ENCODE measurements around the gene FOXB2. TPM values are rescaled to one million over a fixed set of nuclear protein-coding genes. Genes with fewer than 3 reads are reported as not detected.

FOXB2 gene
- total RNA-seq, 3 donors from 2014 or later: not detected

DNA sequence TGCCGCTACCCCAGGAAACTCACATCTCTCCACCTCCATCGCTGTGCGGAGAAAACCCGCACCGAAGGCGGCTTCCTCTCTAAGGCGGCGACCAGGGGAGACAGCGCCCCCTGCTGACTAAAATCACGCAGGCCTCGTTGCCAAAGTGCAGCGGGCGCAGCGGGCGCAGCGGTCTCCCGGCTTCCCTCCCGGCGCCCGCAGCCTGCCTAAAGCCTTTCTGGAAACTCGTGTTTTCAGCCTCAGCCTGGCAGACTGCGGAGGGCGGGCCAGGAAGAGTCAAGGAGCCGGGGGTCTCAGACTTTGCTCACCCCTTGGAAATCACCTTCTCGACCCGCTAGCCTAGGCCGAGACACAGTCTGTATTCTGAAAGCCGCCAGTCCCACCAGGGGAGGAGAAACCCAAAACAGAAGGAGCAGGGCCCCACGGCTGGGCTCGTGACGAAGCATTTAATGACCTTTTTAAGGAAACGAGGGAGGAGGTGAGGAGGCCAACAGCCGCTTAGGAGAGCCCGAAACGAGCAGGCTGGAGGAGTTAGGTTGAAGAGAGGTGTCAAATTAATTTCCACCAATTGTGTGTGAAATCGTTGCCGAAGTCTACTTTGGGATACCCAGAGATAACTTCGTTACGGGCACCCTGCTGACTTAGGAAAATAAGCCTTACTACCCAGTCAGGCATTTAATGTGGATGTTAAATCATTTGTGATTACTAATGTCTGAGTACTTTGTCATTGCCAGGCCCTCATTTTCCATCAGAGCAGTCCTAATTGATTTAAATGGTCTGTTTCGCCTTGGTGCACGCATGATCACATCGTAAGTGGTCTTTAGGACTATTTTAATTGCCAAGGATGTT is 7.3 kb upstream of the FOXB2 start:
- Histone ChIP-seq H3K27me3 (peaks cover 3 to 72% of the 10 kb centered on the region in 2 donors), H3K36me3 (no peaks in the 10 kb centered on the region), H3K4me1 (no peaks in the 10 kb centered on the region), H3K4me3 (peak overlapping the region in 1 of 3 donors; percentile 6), H3K9me3 (no peaks in the 10 kb centered on the region), H3K27ac (no peak overlapping the region)
- no peak for TF ChIP-seq POLR2A (IDR thresholded peaks at IDR 0.05)
- TF ChIP-seq POLR2AphosphoS5 (IDR thresholded peaks at IDR 0.05): no peak
- TF ChIP-seq, protein P1, sequence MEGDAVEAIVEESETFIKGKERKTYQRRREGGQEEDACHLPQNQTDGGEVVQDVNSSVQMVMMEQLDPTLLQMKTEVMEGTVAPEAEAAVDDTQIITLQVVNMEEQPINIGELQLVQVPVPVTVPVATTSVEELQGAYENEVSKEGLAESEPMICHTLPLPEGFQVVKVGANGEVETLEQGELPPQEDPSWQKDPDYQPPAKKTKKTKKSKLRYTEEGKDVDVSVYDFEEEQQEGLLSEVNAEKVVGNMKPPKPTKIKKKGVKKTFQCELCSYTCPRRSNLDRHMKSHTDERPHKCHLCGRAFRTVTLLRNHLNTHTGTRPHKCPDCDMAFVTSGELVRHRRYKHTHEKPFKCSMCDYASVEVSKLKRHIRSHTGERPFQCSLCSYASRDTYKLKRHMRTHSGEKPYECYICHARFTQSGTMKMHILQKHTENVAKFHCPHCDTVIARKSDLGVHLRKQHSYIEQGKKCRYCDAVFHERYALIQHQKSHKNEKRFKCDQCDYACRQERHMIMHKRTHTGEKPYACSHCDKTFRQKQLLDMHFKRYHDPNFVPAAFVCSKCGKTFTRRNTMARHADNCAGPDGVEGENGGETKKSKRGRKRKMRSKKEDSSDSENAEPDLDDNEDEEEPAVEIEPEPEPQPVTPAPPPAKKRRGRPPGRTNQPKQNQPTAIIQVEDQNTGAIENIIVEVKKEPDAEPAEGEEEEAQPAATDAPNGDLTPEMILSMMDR (IDR thresholded peaks at IDR 0.05): peak; percentile 10 to 45 (median 30)
- DNase-seq (ENCODE audit: low spot score in 2 of 2): peak in 1 of 2 donors; percentile 62
- intact Hi-C loops (cut with DNase I; ENCODE audit: low total_unique reads): loop anchor here (2.0 kb wide), 1 partner anchor 33 kb away; no protein-coding TSS in a partner anchor

DNA sequence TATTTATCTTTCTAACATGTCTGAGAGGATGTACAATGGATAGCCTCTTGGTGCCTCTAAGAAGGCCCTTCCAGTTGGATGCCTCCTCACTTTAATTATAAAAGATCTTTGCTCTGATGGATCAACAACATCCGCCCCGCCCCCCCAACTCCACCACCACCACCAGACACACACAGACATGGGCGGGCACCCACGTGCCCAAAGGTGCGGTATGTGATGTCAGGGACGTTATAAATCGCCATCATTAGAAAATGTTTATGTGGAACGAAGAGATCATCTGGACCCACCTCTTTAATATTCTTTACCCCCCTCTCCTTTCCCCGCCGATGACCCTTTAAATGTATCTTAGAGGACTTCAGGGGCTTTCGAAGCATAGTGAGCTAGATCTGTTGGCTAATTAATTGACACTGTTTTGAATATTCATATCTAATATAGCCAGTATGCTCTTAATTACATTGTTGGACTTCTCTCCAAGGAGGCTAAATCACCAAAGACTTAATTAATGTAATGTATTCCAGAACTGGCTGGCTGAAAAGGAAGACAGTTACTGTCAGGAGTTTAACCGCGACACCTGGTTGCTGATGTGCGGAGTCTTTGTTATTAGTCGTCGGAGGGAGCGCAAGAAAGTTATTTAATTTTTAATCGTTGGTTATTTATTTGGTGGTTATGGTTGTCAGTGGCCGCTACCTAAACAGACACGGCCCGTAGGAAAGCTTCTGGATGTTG is 6.1 kb upstream of the FOXB2 start:
- intact Hi-C loops (cut with DNase I; ENCODE audit: low total_unique reads): no loop called here
- no peak for DNase-seq (ENCODE audit: low spot score in 2 of 2)
- Histone ChIP-seq H3K36me3 (no peaks in the 10 kb centered on the region), H3K27me3 (peaks cover 5 to 84% of the 10 kb centered on the region in 2 donors), H3K4me3 (no peak overlapping the region), H3K27ac (no peak overlapping the region), H3K4me1 (peaks cover 0 to 4% of the 10 kb centered on the region in 2 donors), H3K9me3 (no peaks in the 10 kb centered on the region)
- TF ChIP-seq POLR2A (IDR thresholded peaks at IDR 0.05) (no peak), POLR2AphosphoS5 (IDR thresholded peaks at IDR 0.05) (no peak)
- TF ChIP-seq, protein P1 (IDR thresholded peaks at IDR 0.05): no peak

DNA sequence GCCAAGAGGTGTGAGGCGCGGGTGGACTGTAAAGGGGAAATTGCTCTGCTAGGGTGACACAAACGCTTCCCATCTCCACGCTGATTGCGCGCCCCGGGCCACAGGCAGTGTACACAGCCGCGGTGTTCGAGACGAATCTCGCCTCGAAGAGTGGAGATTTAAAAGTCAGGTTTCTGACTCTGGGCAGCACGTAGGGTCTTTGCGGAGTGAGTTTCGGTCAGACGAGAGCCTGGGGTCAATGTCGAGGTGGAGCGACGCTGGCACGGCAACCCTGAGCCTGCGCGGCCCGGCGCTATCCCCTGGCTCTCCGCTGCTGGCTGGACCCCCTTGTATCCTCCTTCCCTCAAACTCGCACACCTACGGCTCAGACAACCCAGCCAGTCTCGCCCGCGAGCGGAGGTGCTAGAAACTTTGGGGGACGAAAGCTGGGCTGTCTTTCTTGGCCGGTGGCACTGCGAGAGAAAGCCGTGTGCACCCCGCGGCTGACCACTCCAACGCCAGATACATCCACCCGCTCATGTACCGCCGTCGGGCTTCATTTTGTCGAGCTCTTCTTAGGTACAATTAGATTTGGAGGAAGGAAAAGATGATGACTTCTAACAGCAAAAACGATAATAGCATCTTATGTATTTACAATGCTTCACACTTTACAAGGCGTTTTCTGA is 5.4 kb upstream of the FOXB2 start:
- H3K4me3 ChIP-seq: peak overlapping the region in 1 of 3 donors; percentile 19
- H3K9me3 ChIP-seq: no peaks in the 10 kb centered on the region
- H3K36me3 ChIP-seq: no peaks in the 10 kb centered on the region
- intact Hi-C loops (cut with DNase I; ENCODE audit: low total_unique reads): no loop called here
- H3K27ac ChIP-seq: no peak overlapping the region
- peaks cover 0 to 5% of the 10 kb centered on the region in 2 donors for H3K4me1 ChIP-seq
- DNase-seq (ENCODE audit: low spot score in 2 of 2): no peak
- TF ChIP-seq POLR2AphosphoS5 (IDR thresholded peaks at IDR 0.05) (no peak), POLR2A (IDR thresholded peaks at IDR 0.05) (no peak)
- TF ChIP-seq, protein P1 (IDR thresholded peaks at IDR 0.05): no peak
- H3K27me3 ChIP-seq: peaks cover 6 to 91% of the 10 kb centered on the region in 2 donors

DNA sequence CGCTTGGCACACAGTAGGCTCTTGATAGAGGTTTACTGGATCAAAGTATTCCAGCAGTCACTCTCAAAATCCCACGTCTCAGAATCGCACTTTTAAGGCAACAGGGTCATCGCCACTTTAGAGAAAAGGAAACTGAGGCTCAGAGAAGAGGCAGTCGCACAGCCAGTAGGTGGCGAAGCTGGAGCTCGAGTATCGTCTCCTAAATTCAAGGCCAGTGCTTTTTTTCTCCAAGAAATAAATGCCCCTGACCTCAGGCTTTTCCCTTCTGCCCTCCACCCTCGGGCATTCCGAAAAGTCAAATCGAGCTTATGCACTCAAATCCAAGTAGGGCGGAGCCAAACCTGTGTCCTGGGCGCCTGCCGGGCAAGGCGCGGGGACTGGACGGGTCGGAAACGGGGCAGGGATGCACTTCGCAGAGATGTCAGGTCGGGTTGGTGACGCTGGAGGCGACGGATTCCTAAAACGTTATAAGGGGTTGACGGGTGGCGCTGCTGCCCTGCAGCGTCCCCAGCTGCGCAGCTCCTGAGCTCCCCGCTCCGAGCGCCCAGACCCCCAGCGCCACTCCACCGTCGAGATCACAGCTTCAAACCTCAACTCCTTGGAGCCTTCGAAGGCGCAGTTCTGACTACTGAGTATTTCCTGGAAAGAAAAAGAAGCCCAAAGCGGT is 4.7 kb upstream of the FOXB2 start:
- no peaks in the 10 kb centered on the region for H3K9me3 ChIP-seq
- H3K4me3 ChIP-seq: no peak overlapping the region
- peaks cover 0 to 5% of the 10 kb centered on the region in 2 donors for H3K4me1 ChIP-seq
- no peaks in the 10 kb centered on the region for H3K36me3 ChIP-seq
- intact Hi-C loops (cut with DNase I; ENCODE audit: low total_unique reads): no loop called here
- peaks cover 6 to 98% of the 10 kb centered on the region in 2 donors for H3K27me3 ChIP-seq
- H3K27ac ChIP-seq: no peak overlapping the region
- TF ChIP-seq POLR2A (IDR thresholded peaks at IDR 0.05) (no peak), POLR2AphosphoS5 (IDR thresholded peaks at IDR 0.05) (no peak)
- TF ChIP-seq, protein P1 (IDR thresholded peaks at IDR 0.05): no peak
- DNase-seq (ENCODE audit: low spot score in 2 of 2): no peak
